Chondrocyte (in vitro differentiated cells): ENCODE data around the gene RAD51C. TPM values are rescaled to one million over a fixed set of nuclear protein-coding genes. Genes with fewer than 3 reads are reported as not detected.

Source experiments
- DNase-seq: peaks from one replicate; pipeline ENCODE4 v3.0.0; 2021; ENCODE audit warnings: mixed read lengths, low spot score
- H3K27ac Mint-ChIP-seq: one replicate; pipeline ENCODE4 v1.8.0; 2021; ENCODE audit warnings: mild to moderate bottlenecking, moderate library complexity, mixed read lengths; ENCODE audit not compliant: unreplicated experiment
- H3K27me3 Mint-ChIP-seq: 2 replicates; pipeline ENCODE4 v1.8.0; 2021; ENCODE audit warnings: low read depth, mixed read lengths
- H3K36me3 Mint-ChIP-seq: 2 replicates; pipeline ENCODE4 v1.8.0; 2021; ENCODE audit warnings: low read depth, mixed read lengths
- H3K4me1 Mint-ChIP-seq: 2 replicates; pipeline ENCODE4 v1.8.0; 2021; ENCODE audit warnings: low read depth, mild to moderate bottlenecking, mixed read lengths
- H3K4me3 Mint-ChIP-seq: one replicate; pipeline ENCODE4 v1.8.0; 2021; ENCODE audit warnings: mild to moderate bottlenecking, moderate library complexity, mixed read lengths; ENCODE audit not compliant: unreplicated experiment
- H3K9me3 Mint-ChIP-seq: 2 replicates; pipeline ENCODE4 v1.8.0; 2021; ENCODE audit warnings: low read depth, mixed read lengths
- total RNA-seq: library from RNA; stranded (reverse); gene quantifications from 3 replicates; pipeline ENCODE4 v1.2.1, GENCODE V29; 2021
- TF ChIP-seq, protein P1 (sequence below): fragments of 200-600 bp; sonication (generic); IDR thresholded peaks from 2 replicates; pipeline ENCODE4 v1.5.0; 2021; ENCODE audit warnings: antibody characterized with exemption, mild to moderate bottlenecking, moderate library complexity

The RAD51C gene
- total RNA-seq, 1 donor from 2014 or later = 22.3 TPM

DNA sequence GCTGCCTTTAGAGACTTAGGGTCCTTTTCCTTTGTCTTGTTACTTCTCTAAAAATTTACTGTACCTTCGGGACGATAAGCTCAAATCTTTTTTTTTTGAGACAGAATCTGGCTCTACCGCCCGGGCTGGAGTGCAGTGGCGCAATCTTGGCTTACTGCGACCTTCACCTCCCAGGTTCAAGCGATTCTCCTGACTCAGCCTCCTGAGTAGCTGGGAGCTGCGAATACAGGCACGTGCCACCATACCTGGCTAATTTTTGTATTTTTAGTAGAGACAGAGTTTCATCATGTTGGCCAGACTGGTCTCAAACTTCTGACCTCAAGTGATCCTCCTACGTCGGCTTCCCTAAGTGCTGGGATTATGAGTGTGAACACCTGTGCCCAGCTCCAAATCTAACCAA, 7.4 kb downstream of the RAD51C start:
- Mint-ChIP-seq H3K27ac (no peak overlapping the region), H3K9me3 (no peaks in the 10 kb centered on the region), H3K4me3 (no peak overlapping the region), H3K4me1 (peaks cover 4% of the 10 kb centered on the region), H3K36me3 (peaks cover 6% of the 10 kb centered on the region), H3K27me3 (no peaks in the 10 kb centered on the region)
- DNase-seq = no peak
- TF ChIP-seq, protein P1, sequence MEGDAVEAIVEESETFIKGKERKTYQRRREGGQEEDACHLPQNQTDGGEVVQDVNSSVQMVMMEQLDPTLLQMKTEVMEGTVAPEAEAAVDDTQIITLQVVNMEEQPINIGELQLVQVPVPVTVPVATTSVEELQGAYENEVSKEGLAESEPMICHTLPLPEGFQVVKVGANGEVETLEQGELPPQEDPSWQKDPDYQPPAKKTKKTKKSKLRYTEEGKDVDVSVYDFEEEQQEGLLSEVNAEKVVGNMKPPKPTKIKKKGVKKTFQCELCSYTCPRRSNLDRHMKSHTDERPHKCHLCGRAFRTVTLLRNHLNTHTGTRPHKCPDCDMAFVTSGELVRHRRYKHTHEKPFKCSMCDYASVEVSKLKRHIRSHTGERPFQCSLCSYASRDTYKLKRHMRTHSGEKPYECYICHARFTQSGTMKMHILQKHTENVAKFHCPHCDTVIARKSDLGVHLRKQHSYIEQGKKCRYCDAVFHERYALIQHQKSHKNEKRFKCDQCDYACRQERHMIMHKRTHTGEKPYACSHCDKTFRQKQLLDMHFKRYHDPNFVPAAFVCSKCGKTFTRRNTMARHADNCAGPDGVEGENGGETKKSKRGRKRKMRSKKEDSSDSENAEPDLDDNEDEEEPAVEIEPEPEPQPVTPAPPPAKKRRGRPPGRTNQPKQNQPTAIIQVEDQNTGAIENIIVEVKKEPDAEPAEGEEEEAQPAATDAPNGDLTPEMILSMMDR = no peak

DNA sequence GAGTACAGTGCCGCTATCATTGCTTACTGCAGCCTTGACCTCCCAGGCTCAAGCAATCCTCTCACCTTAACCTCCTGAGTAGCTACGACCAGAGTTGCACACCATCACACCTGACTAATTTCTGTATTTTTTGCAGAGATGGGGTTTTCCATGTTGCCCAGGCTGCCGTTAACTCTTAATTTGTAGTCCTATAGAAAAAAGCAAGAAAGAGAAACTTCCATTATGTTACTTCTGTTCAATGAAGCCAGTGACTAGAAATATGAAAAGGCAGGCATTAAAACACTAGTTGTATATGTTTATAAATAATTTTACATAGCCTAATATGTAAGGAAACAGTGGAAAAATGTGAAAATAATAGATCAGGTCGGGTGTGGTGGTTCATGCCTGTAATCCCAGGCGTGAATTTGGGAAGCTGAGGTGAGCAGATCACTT, 9.7 kb downstream of the RAD51C start:
- peaks cover 3% of the 10 kb centered on the region for H3K4me1 Mint-ChIP-seq
- H3K4me3 Mint-ChIP-seq = no peak overlapping the region
- H3K27ac Mint-ChIP-seq = no peak overlapping the region
- TF ChIP-seq, protein P1 = no peak
- peaks cover 6% of the 10 kb centered on the region for H3K36me3 Mint-ChIP-seq
- no peak for DNase-seq
- H3K9me3 Mint-ChIP-seq = no peaks in the 10 kb centered on the region
- no peaks in the 10 kb centered on the region for H3K27me3 Mint-ChIP-seq

DNA sequence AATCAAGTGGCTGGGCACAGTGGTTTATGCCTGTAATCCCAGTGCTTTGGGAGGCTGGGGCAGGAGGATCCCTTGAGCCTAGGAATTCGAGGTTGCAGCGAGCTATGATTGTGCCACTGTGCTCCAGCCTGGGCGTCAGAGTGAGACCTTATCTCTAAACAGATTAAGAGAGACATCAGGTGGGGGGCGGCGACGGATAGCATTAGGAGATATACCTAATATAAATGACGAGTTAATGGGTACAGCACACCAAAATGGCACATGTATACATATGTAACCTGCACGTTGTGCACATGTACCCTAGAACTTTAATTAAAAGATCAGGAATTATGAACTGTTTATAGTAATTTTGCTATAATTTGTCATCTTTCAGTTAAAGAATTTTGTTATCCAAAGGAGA, 10.3 kb downstream of the RAD51C start:
- no peak overlapping the region for H3K27ac Mint-ChIP-seq
- H3K4me1 Mint-ChIP-seq = peaks cover 3% of the 10 kb centered on the region
- DNase-seq = no peak
- peaks cover 6% of the 10 kb centered on the region for H3K36me3 Mint-ChIP-seq
- TF ChIP-seq, protein P1 = no peak
- H3K9me3 Mint-ChIP-seq = no peaks in the 10 kb centered on the region
- no peaks in the 10 kb centered on the region for H3K27me3 Mint-ChIP-seq
- H3K4me3 Mint-ChIP-seq = no peak overlapping the region

DNA sequence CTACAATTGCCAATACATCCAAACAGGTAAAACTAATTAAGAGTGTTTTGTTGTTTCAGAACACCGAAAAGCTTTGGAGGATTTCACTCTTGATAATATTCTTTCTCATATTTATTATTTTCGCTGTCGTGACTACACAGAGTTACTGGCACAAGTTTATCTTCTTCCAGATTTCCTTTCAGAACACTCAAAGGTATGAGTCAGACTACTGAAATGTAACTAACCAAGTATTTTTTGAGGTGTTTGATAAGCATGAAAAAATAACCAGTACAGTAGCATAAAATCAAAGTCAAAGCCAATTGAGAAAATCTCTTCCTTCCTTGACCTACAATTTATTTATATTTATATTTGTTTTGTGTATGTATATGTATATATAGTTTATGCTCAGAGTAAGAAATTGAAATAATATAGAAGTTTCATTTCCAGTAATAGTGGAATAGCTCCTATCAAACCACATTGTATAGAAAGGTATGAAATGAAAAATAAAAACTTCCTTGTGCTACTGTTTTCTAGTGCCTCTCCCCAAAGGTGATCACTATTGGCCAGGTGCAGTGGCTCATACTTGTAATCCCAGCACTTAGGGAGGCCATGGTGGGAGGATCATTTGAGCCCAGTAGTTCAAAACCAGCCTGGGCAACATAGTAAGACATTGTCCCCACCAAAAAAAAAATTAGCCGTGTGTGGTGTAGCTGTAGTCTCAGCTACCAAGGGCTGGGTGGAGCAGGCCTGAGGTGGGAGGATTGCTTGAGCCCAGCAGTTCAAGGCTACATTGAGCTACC, 10.9 kb downstream of the RAD51C start:
- Mint-ChIP-seq H3K4me1 (peaks cover 3% of the 10 kb centered on the region), H3K27ac (no peak overlapping the region), H3K9me3 (no peaks in the 10 kb centered on the region), H3K4me3 (no peak overlapping the region), H3K36me3 (peaks cover 6% of the 10 kb centered on the region), H3K27me3 (no peaks in the 10 kb centered on the region)
- no peak for DNase-seq
- TF ChIP-seq, protein P1 = no peak

DNA sequence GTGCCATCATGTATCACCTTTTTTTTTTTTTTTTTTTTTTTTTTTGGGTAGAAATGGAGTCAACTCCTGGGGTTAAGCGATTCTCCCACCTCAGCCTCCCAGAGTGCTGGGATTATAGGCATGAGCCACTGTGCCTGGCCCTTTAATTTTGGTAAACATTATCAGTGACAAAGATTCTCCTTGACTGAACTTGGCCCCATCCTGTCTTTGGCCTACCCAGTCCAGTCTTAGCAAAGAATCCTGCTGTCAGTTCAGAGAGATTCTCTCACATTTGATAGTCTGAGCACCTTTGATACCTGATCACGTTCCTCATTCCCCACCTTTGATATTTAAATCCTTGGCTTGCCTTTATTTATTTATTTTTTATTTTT, 11.5 kb downstream of the RAD51C start:
- Mint-ChIP-seq H3K27me3 (no peaks in the 10 kb centered on the region), H3K27ac (no peak overlapping the region), H3K9me3 (no peaks in the 10 kb centered on the region), H3K4me3 (no peak overlapping the region), H3K4me1 (peaks cover 3% of the 10 kb centered on the region), H3K36me3 (peaks cover 6% of the 10 kb centered on the region)
- DNase-seq = no peak
- TF ChIP-seq, protein P1 = no peak
